Muscle layer of colon (tissue), 2 donors: Measurements from ENCODE around the gene GZMA.

Experiments
- H3K27ac ChIP-seq: one replicate; pipeline ENCODE4 v1.7.0; 2013; ENCODE audit warnings: low read depth, mild to moderate bottlenecking, low read length, moderate library complexity
- H3K27me3 ChIP-seq, 2 donors: one replicate each; pipeline ENCODE4 v1.7.0; 2013; ENCODE audit warnings: low read length in 2 of 2, mild to moderate bottlenecking in 2 of 2; ENCODE audit not compliant: insufficient read depth in 2 of 2, control insufficient read depth in 1 of 2
- H3K36me3 ChIP-seq: one replicate; pipeline ENCODE4 v1.7.0; 2013; ENCODE audit warnings: mild to moderate bottlenecking, low read length; ENCODE audit not compliant: insufficient read depth
- H3K4me1 ChIP-seq: one replicate; pipeline ENCODE4 v1.7.0; 2013; ENCODE audit warnings: mild to moderate bottlenecking, low read length; ENCODE audit not compliant: insufficient read depth
- H3K4me3 ChIP-seq, 2 donors: one replicate each; pipeline ENCODE4 v1.7.0; 2013; ENCODE audit warnings: low read length in 2 of 2, low read depth in 1 of 2, mild to moderate bottlenecking in 1 of 2, moderate library complexity in 1 of 2
- H3K9ac ChIP-seq: one replicate; pipeline ENCODE4 v1.7.0; 2013; ENCODE audit warnings: low read length
- H3K9me3 ChIP-seq: one replicate; pipeline ENCODE4 v1.7.0; 2013; ENCODE audit warnings: mild to moderate bottlenecking, low read length
- donor health status: abdominal sarcoma.
- donor health status: Adenocarcinoma of cecum.

The GZMA gene

GRCh38 chr5:55113327-55113726, 10.9 kb downstream of the GZMA start:
- Histone ChIP-seq H3K27ac (no peak overlapping the region), H3K27me3 (no peaks in the 10 kb centered on the region), H3K9me3 (no peaks in the 10 kb centered on the region), H3K36me3 (no peaks in the 10 kb centered on the region), H3K4me3 (no peak overlapping the region), H3K9ac (no peak overlapping the region), H3K4me1 (no peaks in the 10 kb centered on the region)

DNA sequence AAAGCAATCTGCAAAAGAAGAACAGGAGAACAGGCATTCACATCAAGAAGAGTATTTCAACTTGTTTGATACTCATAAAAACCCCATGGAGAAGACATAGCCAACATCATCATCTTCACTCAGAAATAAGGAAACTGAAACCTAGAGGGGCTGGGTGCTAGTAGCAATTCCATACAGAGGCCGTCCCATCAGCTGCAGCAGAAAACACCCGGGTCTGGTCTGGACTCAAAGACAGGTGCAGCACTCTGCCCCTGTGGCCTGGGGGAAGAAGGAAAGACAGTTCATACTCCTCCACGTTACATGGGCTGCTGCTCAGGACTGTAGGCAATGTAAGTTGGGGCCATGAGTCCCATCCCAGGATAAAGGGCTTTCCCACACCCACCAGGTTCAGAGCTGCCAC, 11.6 kb downstream of the GZMA start:
- Histone ChIP-seq H3K27me3 (no peaks in the 10 kb centered on the region), H3K4me3 (no peak overlapping the region), H3K36me3 (no peaks in the 10 kb centered on the region), H3K27ac (no peak overlapping the region), H3K9ac (no peak overlapping the region), H3K4me1 (no peaks in the 10 kb centered on the region), H3K9me3 (no peaks in the 10 kb centered on the region)

DNA sequence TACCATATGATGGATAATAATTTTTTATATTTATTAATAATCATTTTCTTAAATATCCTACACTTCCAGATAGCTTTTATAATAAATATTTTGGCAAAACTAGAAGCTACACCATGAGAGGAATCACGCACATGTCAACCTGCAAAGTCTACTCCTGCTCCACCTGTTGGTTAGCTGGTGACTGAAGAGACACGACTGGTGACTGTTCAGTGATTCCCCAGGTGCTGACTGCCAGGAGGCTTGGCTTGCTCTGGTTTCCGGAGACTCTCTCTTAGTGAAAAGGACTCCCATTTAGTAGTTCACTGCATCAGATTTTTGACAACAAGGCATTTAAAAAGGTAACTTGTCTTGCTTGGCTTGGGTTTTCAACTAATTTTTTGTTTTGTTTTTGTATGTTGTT, 20.9 kb downstream of the GZMA start:
- Histone ChIP-seq H3K4me1 (no peaks in the 10 kb centered on the region), H3K9ac (no peak overlapping the region), H3K27me3 (no peaks in the 10 kb centered on the region), H3K36me3 (no peaks in the 10 kb centered on the region), H3K27ac (no peak overlapping the region), H3K4me3 (no peak overlapping the region), H3K9me3 (no peaks in the 10 kb centered on the region)

DNA sequence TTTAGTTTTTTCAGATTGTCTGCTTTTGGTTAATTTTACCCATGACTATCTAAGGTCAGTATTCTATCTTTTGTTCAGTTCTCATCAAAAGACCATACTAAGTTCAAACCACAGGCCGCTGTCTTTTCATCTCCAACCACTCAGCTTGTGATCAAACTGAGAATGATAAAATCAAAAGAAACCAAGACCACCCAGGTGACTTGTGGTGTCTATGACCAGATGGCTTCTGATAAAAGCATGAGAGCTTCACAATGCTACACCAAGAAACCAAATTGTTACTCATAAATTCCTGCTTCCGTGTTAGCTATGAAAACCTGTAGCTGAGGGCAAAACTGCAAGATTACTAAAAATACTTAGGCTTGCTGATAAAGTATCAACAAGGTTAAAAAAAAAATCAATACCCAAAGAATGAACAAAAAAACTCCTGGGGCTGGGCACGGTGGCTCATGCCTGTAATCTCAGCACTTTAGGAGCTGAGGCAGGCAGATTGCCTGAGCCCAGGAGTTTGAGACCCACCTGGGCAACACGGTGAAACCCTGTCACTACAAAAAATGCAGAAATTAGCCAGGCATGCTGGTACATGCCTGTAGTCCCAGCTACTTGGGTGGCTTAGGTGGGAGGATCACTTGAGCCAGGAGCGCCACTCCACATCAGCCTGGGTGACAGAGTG, 31.7 kb downstream of the GZMA start:
- Histone ChIP-seq H3K4me3 (no peak overlapping the region), H3K9ac (no peak overlapping the region), H3K4me1 (no peaks in the 10 kb centered on the region)

DNA sequence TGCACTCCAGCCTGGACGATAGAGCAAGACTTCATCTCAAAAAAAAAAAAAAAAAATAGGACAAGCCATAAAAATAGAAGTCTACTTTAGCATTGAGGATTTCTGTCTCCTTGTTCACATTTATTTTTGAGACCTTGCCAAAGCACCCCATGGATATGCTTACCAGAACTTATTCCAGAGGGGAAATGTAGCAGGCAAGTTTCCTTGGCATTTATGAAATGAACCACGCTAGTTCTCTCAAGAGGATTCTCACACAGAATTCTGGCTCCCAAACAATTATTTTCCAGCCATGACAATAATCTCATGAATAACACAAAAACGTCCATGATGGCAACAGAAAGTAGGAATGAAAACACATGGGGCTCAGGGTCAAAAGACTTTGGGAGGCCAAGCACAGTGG, 34.1 kb downstream of the GZMA start:
- H3K4me3 ChIP-seq: no peak overlapping the region
- no peaks in the 10 kb centered on the region for H3K27me3 ChIP-seq
- H3K27ac ChIP-seq: no peak overlapping the region

More for the DNA sequence above, 31.7 kb downstream of the GZMA start:
- H3K27me3 ChIP-seq: no peaks in the 10 kb centered on the region
- H3K27ac ChIP-seq: no peak overlapping the region
- no peaks in the 10 kb centered on the region for H3K9me3 ChIP-seq
- no peaks in the 10 kb centered on the region for H3K36me3 ChIP-seq

GRCh38 chr5:55140908-55141665, 38.6 kb downstream of the GZMA start:
- no peak overlapping the region for H3K9ac ChIP-seq
- H3K4me1 ChIP-seq: no peaks in the 10 kb centered on the region
- H3K27me3 ChIP-seq: no peaks in the 10 kb centered on the region
- no peaks in the 10 kb centered on the region for H3K36me3 ChIP-seq
- no peak overlapping the region for H3K4me3 ChIP-seq
- no peaks in the 10 kb centered on the region for H3K9me3 ChIP-seq
- H3K27ac ChIP-seq: no peak overlapping the region

More for the DNA sequence above, 34.1 kb downstream of the GZMA start:
- Histone ChIP-seq H3K9me3 (no peaks in the 10 kb centered on the region), H3K36me3 (no peaks in the 10 kb centered on the region), H3K4me1 (no peaks in the 10 kb centered on the region), H3K9ac (no peak overlapping the region)

DNA sequence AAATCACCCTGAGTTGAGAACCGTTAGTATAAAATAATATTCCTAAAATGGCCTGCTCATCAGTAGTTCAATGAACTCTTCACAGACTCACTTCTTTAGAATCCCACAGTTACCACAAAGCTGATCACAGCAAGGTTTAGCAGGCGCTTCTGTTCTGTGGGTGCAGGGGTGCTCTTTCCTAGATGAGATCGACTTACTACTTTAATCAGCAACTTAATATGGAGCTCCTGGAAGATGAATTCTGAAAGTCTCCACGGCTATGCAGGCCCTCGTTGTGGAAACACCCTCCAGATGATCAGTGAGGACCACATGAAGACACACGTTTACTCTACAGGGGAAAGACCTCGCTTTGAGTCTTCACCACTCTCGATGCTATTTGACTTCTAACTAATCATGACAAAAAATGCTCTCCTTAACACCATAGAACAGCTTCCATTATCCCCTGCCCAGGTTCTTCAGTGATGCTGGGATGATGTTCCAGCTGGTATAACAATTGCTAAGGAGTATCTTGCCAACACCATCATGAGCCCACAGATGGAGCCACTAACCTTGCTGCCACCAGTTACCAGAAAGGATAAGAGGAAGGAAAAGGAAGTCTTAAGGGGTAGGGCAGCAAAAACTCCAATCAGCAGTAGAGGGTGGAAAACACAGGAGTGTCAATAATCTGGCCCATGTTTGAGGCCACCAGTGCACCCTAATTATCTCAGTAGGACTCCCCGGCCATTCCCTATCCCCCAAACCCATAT, 39.7 kb downstream of the GZMA start:
- no peaks in the 10 kb centered on the region for H3K4me1 ChIP-seq
- H3K27ac ChIP-seq: no peak overlapping the region
- no peak overlapping the region for H3K9ac ChIP-seq
- no peaks in the 10 kb centered on the region for H3K9me3 ChIP-seq
- H3K27me3 ChIP-seq: no peaks in the 10 kb centered on the region
- H3K36me3 ChIP-seq: no peaks in the 10 kb centered on the region
- no peak overlapping the region for H3K4me3 ChIP-seq

DNA sequence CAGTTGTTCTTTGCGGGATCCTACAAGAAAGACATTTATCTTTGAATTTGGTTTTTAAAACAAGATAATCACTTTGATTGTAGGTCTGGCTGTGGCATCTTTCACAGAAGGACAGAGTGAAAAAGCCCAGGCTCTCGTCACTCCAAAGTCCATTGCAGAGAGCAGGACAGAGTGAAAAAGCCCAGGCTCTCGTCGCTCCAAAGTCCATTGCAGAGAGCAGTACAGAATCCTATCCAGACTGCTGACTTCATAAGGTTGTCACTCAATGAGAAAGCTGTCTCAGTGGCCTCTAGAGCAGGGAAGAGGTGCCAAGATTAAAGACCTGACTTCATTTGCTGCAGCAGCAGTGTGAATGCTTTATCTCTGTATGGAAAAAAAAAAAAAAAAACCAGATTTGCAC, 41.2 kb downstream of the GZMA start:
- H3K27me3 ChIP-seq: no peaks in the 10 kb centered on the region
- no peak overlapping the region for H3K4me3 ChIP-seq
- H3K9me3 ChIP-seq: no peaks in the 10 kb centered on the region
- no peaks in the 10 kb centered on the region for H3K36me3 ChIP-seq
- no peak overlapping the region for H3K9ac ChIP-seq
- H3K27ac ChIP-seq: no peak overlapping the region
- H3K4me1 ChIP-seq: no peaks in the 10 kb centered on the region

DNA sequence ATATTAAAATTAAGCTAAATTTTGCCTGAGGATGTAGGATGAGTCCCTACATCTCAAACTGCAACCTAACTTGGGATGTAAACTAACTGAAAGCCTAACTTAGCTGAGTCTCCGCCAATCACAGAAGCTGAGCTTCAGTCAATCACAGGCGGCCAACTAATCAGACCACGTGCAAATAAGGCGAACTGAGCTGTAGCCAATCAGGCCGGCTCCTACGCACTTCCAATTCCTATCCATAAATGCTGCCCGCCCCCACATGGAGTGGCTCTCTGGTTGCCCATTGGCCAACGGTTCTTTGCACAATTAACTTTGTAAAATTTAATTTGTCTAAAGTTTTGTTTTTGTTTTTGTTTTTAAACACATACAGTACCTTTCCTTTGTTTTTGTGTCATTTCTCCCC, 43.6 kb downstream of the GZMA start:
- Histone ChIP-seq H3K36me3 (no peaks in the 10 kb centered on the region), H3K4me3 (no peak overlapping the region), H3K27ac (no peak overlapping the region), H3K27me3 (no peaks in the 10 kb centered on the region), H3K9ac (no peak overlapping the region), H3K9me3 (no peaks in the 10 kb centered on the region), H3K4me1 (no peaks in the 10 kb centered on the region)

DNA sequence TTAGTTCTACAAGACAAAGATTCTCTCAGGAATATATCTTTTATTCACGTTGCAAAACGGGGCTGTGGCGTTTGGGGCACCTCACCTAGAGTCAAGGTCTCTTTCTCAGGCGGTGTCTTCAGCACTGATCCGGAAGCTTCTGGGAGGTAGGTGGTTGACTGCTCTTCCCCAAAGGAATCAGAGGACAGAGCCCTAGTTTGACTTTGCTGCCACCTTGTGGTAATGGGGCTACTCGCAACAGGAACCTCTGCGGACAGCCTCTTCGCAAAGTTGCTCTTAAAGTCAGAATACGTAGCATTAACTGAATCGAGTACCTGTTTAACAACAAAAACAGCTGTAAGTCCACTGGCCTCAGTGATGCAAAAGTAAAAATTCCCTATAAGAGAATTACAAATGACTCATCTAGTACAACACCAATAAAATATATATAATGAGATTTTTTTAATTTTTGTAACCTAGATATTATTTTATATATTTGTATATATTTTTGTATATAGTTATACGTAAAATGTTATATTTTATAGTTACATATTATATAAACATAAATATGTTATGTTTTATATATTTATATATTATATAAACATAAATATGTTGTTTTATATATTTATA, 44.2 kb downstream of the GZMA start:
- no peak overlapping the region for H3K9ac ChIP-seq
- no peaks in the 10 kb centered on the region for H3K27me3 ChIP-seq
- H3K9me3 ChIP-seq: no peaks in the 10 kb centered on the region
- no peak overlapping the region for H3K27ac ChIP-seq
- no peak overlapping the region for H3K4me3 ChIP-seq
- no peaks in the 10 kb centered on the region for H3K36me3 ChIP-seq
- no peaks in the 10 kb centered on the region for H3K4me1 ChIP-seq

DNA sequence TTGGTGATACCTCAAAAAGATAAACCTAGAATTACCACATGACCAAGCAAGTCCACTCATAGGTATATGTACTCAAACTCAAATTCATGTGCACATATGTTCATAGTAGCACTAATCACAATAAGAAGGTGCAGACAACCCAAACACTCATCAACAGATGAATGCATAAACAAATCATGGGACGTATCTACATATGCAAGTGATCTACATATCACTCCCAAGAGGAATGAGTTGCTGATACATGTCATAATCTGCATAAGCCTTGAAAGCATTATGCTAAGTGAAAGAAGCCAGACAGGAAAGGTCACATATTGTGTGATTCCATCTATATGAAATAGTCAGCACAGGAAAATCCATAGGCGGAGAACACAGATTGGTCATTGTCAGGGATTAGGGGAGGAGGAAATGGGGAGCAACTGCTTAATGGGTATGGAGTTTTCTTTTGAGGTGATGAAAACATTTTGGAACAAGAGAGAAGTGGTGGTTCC, 46.9 kb downstream of the GZMA start:
- Histone ChIP-seq H3K27ac (no peak overlapping the region), H3K4me3 (no peak overlapping the region), H3K36me3 (no peaks in the 10 kb centered on the region), H3K4me1 (no peaks in the 10 kb centered on the region), H3K9ac (no peak overlapping the region), H3K9me3 (no peaks in the 10 kb centered on the region), H3K27me3 (no peaks in the 10 kb centered on the region)
